GM21528 (cell line): ENCODE measurements around the gene MACROH2A1.

Experiments
- ATAC-seq: cut with Tn5 transposase; IDR thresholded peaks from one replicate; pipeline ENCODE4 v1.9.1; 2021; ENCODE audit warnings: mild to moderate bottlenecking, moderate library complexity; ENCODE audit not compliant: unreplicated experiment, low FRiP score

MACROH2A1 gene

DNA sequence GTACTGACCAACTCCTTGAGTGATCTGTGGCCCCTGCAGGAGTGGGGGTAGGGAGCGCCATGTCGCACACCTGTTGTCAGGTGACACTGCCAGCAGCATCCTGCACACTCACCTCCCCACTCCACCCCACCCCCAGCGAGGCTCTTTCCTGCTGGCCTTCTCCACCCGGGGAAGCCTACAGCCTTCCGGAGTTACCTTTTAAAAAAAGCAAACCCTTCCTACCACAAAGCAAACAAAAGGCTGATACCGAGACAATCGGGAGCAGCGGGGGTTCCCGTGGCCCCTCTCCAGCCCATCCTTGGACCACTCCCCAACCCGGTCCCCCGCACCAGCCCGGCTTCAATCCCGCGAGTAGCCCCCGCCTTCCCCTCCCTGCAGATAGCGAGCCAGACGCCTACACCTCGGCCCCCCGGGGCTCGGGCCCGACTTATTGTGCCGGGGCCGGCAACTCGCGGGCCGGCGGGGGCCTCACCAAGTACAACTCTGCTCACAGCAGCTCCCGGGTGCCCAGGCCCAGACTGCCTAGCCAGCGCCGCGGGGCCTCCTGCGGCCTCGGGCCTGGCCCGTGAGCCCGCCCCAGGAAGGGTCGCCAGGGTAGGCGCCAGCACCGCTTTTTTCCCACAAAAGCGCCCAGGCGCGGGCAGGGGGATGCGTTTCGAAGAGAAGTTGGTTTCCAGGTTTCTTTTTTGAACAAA, 724 bp downstream of the MACROH2A1 start:
- ATAC-seq = peak; percentile 45

DNA sequence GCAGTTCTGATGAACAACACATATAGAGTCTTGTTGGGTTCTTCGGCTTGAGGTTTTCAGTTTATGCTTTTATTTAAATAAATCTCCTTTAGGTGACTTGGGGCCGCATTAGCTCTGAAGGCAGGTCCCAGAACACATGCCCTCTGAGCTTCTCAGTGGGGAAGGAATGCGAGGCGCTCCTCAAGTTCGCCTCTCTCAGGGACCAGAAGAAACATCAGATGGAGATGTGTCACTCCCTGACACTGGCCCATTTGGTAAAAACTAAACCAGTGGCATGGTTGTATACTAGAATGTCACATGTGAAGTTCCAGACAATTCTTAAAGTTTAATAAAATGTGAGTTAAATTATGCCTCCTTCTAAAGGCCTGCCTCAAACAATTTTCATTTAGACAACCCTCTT, 1.9 kb downstream of the MACROH2A1 start:
- no peak for ATAC-seq

DNA sequence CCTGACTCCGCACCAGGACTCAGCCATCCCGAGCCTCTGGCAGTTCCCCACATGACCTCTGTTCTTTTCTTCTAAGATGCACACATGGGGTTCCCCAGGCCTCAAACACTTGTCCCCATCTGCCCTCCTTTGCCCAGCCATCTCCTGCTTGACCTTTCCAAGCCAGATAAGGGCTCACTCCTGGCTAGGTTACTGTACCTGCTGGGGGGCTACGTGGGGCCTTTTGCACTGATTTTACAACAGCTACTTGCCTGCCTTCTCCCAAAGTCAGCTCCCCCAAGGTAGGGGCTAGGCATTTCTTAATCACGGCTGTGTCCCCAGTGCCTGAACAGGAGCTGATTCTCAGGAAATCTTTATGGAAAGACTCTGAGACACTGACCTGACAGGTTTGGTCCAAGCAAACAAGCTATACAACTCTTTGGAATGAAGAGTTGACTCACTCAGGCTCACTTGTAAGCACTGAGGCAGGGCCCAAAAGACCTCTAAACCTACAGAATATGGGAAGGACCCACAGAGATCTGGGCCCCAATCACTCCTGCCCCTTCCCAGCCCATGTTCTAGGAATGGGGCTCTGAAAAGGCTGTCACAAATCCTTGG, 2.5 kb downstream of the MACROH2A1 start:
- no peak for ATAC-seq

DNA sequence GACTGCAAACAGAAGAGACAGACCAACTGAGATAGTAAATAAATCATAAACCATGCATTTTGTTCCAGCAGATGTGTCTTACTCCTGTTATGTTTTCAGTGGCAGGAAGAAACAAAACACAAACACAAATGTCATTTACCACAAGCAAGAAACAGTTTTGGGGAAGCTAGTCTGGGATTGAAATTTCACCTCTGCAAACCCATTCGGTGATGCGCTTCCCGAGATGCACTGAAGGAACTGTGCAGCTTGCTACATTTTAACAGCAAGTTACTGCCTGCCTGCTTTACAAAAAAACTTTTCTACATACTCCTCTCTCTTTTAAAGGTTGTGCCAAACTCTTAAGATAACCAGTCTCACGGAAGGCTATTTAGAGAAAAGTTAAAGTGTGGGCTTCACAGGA, 3.2 kb downstream of the MACROH2A1 start:
- no peak for ATAC-seq

DNA sequence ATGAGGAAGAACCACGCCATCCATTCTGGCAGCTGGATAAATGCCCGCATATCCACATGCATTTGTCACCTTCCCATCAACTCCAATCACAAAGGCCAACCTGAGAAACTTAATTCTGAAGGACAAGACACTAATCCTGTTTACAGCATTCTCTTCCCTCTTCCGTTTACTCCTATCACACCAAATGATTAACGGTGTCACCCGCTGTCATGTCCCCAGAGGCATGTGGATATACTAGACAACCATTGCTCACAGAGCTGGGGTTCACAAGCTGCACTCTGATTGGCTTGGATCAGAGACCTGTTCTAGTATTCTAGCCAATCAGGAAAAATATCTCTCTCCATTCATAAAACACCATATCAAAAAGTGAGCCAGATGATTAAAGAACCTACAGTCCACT, 3.6 kb downstream of the MACROH2A1 start:
- ATAC-seq = no peak

DNA sequence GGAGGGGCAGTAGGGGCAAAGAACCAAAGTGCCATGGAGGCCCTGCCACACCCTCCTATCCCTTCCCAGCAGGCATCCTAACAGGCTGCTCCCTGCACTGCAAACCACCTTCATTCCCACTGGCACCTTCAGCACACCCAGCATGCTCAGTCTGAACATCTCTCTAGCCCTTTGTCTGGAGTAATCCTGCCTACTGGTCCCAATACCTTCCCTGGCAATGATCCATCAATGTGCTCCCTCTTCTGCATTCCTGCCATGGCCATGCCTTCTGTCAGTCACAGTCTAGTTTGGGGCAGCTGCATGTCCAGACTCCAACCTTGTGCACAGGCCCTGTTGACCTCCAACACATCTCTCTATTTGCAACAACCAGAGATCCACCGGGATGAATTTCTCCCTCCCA, 4.9 kb downstream of the MACROH2A1 start:
- no peak for ATAC-seq

DNA sequence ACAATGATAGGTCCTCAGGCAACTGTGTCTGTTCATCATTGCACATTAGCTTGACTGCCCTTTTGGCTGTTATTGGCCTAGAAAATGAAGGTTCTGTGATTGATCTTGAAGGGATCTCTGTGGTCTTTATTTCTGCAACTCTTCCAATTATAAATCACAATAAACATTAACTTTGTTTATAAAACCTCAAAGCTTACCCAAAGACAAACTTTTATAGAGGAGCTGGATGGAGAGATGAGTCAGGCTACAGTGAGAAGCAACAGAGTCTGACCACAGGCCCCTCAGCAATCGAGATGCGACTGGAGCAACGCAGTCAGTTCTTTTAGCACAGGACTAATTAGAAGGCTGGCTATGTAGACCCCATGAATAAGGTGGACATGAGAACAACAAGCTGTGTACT, 5.3 kb downstream of the MACROH2A1 start:
- ATAC-seq = no peak

DNA sequence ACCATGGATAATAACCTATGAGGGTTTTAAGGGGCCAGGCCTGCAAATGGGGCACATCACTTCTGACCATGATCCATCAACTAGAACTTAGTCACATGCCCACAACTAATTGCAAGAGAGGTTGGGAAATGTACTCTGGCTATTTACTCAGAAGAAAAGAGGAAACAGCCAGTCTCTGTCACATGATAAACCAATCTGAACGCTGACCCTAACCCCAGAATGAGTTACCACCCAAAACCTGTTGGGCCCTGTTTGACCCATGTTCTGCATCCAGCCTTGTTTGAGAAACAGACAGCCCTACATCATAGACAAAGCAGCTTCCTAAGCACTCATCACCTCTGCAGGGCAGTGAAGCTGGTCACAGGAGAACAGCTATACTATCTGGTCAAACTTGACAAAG, 5.8 kb downstream of the MACROH2A1 start:
- no peak for ATAC-seq

DNA sequence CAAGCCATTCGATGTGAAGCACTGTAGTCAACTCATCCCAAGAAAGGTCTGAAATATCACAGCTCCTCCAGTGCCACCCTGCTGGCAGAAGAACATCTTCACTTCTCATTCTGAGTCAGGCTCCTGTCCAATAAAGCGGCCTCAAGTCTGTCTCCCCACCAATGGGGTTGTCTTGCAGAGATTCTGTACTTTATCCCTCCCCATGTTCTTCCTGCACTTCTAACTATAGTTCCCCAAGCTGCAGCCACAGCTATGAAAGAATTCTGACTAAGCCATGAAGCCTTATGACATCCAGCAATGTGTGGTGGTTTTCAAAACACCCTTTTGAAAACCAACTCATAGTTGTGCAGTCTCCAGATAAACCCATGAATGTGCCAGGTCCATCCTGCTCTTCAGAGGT, 6.8 kb downstream of the MACROH2A1 start:
- ATAC-seq = no peak

DNA sequence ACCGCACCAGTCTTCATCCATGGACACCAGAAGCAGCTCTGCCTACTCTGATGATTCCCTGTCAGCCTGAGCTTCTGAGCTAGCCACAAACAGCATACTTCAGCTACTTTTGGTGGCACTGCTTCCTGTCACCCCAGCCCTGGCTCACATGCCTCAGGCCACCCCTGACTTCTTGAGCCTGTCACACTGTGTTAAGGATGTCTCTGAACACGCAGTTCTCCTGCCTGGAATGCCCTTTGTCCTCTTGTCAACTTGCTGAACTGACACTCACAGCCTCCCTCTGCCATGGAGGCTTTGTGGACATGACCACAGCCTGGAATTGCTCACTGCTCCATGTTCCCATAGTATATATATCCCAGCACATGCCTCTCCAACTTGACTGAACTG, 7.2 kb downstream of the MACROH2A1 start:
- no peak for ATAC-seq

DNA sequence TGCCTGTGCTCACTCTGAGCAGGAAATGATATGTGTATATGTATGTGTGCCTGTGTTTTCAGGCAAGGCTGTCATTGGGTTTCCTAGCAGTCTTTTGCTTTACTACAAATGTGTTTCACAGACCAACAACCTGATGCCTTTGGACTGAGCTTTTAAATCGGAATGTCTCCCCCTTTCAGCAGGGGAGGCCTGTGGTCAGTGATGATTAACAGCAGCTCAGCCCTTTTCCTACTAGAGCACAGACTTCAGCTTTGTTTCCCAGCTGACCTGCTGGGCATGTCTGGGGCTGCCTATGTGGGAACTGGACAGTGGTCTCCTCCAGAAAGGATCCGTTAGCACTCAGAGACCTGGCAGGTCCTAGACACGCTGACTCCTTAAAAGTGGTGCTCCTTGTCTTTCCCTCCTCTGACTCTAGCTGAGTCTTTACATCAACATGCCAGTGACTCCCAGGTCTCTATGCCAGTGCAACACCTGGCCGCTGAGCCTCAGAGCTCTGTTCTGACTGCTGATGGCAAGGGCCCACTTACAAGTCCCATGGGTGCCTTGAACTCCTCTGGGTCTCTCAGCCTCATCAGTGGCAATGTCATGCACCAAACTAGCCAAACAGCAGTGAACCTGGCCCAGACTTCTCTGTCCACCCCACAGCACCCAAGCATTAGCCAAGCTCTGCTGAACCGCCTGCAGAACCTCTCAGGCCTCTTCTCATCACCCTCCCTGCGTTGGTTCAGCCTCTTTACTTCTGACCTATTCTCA, 7.7 kb downstream of the MACROH2A1 start:
- ATAC-seq = no peak

DNA sequence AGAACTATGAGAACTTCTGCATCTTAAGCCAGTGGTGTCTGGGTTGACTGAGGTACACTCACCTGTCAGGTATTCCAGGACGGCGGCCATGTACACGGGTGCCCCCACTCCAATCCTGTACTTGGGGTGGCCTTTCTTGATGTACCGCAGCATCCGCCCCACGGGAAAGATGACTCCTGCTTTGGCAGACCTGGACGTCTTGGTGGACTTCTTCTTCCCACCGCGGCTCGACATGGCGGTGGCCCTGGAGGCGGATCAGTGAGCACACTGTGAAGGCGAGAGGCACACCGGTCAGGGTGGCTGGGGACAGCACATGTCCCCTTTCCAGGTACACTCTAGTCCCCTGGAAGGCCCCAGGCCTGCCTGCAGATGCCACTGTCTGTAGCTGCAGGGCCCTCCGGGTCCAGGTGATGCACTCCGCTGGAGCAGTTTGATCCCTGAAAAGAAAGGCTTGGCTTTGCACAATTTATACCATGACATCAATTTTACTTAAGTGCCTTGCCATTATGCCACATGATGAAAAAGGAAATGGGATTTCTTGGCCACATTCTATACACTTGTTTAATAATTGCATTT, 10.1 kb downstream of the MACROH2A1 start:
- ATAC-seq = no peak

DNA sequence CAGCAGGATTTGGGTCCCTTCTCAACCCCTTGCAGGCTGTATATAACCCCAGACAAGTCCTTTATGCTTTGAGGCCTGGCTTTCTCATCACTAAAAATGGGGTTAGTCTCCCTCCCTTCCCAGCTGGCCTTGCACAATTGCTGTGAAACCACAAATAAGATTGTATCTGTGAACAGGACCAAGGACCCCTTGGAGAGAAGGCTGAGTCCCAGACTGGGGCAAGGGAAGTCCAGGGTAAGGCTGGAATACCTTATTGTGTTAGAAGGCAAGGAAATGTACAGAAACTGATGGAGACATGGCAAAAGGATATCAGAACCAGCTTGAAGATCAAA, 11.4 kb downstream of the MACROH2A1 start:
- ATAC-seq = no peak

DNA sequence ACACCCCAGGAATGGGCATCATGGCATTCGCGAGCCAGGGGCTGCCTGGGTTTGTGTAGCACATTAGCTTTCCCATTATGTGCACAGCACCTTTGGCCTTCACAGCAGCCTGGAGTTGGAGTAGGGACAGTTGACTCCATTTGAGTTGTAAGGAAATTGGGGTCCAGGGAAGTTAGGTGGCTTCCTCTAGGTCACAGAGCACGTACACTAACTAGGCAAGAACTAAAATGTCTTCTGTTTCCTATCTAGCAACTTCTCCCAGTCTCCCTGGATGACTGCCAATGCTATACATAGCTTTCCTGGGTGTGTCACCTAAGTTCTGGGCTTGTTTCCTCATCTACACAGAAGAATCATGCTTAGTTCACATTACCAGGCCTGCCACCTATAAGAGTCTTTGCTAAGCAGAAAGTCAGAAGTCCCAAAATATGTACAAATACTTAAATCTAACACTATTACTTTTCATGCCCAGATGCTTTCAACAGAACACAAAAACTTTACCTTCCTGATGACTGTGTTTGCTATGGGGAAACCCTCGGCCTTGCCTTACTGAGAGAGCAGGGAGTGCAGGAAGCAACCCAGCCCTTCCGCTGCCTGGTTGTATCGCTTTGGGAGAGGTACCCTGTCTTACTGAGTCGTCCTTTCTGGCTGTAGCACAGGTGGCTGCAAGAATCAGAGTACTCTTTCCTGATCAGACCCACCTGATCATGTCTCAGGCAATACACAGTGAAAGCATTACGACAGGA, 12.0 kb downstream of the MACROH2A1 start:
- ATAC-seq = no peak

DNA sequence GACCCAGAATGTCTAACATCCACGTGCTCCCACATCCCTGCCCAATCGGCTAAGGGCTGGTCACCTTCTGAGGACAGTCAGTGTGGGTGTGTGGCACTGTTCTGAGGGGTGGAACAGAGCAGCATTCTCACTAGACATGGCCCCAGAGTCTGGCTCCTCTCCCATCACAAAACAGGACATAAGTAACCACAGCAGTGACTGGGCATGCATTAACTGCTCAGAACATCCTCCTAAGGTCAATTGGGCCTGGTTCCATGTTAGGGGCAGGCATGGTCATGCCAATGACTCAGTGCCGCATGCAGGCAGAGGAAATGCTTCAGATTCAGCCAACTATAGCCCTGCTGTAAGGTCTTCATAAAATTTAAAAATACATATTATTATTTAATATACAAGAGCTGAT, 12.9 kb downstream of the MACROH2A1 start:
- ATAC-seq = no peak

DNA sequence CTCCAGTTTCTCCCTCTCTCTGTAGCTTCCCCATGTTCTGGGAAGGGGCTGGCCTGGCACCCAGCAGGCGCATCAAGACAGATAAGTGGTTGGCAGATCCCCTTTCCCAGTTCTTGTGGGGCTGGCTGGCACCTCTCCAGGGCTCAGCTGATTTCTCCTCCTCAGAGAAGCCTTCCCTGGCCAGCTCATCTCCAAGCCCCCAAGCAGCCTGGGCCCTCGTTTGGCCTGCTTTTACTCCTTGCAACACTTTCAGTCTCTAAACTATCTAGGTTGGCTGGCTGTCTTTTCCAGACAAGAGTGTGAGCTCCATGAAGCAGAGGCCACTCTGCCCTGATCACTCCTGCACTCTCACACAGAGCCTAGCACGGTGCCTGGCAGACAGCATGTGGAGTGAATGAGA, 13.5 kb downstream of the MACROH2A1 start:
- ATAC-seq = no peak

DNA sequence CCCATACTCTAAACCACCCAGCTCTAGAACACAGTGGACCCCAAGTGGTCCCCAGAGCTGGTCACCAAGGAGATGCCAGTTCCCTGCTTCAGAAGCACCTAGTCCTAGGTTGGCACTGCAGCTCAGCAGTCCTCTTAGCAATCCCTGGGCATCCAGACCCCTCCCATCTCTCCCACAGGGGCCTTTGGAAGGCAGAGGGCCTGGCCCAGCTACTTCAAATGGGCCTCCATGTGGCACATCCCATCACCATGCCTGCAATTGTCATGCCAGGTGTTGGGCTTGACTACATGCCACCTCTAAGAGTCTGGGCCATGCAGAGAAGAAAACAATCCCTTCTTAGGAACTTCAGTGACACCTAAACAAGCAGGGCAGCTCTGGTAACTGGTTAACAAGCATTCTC, 14.1 kb downstream of the MACROH2A1 start:
- no peak for ATAC-seq

DNA sequence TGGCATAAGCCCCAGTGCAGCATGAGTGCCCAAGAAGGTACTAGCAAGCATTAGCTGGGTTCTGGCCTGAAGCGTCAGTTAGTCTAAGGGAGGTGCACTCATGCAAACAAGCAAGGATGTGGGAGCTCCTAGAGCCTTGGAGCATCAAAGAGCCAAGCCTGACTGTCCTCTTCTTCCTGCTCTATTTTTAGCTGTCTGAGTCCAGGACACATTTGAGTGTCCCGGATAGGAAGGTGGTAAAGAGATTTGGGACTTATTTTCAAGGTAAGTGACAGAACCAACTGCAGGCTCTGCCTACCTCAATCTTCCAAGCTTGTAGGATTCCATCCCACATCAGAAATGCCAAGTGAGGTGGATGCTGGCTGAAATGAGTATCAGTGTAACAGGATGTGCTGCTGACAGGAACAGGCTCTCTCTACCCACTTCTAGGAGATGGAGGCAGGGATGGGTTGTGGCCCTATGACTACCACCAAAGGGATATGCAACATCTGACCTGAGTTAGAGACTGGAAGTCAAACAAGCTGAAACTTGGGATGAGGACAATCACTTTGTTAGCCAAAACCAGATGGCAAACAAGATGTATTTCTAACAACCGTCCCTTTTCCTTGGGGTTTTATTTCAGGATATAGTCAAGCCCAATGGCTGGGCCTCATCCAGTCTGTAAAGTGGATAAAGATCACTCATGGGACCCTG, 15.1 kb downstream of the MACROH2A1 start:
- ATAC-seq = no peak

DNA sequence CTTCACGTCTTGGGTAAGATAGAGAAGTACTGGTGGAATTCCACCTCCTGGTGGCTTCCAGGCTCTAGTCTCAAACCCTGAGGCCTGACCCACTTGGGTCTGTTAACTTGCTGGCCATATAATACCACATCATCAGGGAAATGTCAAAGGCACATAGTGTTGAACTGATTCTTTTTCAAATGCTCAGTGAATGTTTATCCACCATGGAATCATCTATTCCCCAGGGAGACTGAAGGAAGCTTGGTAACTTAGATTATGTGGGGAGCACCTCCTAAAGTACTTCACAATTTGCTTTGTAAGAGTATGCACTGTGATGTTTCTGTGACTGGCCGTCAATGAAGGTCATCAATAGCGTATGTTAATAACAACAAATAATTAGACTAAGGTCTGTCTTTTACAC, 16.1 kb downstream of the MACROH2A1 start:
- no peak for ATAC-seq

DNA sequence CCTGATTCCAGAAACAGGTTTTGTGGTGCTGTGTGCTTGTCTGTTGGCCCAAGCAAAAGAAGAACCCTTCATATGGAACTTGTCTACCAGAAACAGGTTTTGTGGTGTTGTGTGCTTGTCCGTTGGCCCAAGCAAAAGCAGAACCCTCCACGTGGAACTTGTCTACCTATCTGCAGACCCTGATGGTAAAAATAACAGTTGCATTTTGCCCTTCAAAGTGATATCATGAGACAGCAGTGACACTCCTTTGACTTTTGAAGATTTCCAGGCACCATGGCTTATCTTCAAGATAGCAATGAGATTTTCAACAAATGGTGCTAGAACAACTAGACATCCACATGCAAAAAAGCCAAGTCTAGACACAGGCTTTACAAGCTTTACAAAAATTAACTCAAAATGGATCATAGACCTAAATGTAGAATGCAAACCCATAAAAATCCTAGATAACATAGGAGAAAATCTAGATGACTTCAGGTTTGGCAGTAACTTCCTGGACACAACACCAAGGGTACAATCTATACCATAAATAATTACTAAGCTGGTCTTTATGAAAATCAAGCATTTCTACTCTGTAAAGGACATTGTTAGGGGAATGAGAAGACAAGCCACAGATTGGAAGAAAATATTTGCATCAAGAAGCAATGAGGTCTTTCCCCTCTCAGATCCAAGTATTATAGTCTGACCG, 16.8 kb downstream of the MACROH2A1 start:
- no peak for ATAC-seq
